ENCODE results near the gene SMYD4.
A peak's percentile ranks its signal among the peaks of the same experiment; 100 is the strongest.
"Not testable (repeated sequence)": the region's sequence is repeated elsewhere in the genome, so short reads cannot be mapped to it uniquely, and the experiment has no call there.

Gene SMYD4

DNA sequence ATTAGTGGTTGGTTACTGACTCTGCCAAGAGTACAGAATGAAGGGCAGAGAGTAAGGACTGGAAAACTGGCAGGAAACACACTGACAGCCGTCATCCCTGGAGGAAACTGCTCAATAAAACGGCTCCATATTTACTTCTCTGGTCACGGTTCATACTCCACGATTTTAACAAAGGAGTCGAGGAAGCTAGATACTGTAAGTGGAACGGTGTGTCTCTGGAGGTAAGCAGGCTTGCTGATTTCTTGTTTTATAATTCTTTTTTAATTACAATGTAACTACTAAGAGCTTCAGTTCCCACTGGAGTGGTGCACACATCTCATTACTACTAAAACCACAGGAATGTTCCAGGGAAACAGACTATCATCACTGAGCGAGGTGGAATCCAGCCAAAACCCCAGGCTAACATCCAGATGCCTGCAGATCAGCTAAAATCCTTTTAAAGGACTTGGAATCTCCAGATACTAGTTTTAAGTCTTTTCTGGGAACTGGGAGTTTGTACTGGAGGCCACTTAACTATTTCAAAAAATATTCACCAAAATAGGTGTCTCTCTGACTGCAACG, 50.1 kb downstream of the SMYD4 start:
- no peak for DNase-seq

DNA sequence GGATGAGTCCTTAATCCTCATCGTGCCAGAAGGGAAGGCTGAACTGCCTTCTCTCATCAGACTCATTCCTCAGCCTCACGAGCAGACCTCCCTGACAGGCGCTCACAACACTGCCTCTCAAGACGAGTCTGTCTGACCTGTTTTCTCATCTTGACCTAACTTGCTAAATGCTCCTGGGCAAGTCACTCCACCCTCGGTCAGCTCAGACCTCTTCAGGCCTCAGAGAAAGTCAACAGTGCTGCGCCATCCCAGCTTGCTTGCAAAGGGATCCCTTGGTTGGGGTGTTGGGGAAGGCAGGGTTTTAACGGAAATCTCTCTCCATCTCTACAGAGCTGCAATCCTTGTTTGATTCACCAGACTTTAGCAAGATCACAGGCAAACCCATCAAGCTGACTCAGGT, 52.8 kb downstream of the SMYD4 start:
- no peak for DNase-seq

DNA sequence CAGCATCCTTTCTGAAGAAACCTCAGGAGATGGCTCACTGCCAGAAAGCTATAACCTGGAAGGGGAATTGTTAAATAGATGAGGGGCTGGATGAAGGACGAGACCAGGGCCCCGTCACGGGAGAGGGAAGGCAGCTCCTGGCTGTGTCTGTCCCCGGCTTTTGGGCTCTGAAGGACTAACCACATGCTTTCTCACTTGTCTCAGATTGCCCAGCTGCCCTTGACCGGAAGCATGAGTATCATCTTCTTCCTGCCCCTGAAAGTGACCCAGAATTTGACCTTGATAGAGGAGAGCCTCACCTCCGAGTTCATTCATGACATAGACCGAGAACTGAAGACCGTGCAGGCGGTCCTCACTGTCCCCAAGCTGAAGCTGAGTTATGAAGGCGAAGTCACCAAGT, 53.4 kb downstream of the SMYD4 start:
- no peak for DNase-seq

DNA sequence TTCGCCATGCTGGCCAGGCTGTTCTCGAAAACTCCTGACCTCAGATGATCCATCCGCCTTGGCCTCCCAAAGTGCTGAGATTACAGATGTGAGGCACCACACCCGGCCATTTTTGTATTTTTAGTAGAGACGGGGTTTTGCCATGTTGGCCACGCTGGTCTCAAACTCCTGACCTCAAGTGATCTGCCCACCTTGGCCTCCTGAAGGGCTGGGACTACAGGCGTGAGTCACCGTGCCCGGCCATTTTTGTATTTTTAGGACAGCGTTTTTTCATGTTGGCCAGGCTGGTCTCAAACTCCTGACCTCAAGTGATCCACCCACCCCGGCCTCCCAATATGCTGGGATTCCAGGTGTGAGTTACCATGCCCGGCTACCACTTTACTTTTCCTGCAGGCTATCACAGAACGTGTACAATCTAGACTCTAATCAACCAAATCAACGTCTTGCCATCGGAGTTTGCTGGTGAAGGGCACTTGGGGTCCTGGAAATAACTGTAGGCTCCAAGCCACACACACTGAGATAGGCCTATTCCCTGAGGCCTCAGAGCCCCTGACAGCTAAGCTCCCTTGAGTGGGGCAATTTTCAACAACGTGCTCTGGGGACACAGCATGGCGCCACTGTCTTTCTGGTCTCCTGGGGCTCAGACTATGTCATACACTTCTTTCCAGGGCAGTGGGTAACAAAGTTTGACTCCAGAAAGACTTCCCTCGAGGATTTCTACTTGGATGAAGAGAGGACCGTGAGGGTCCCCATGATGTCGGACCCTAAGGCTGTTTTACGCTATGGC, 55.1 kb downstream of the SMYD4 start:
- DNase-seq = no peak

DNA sequence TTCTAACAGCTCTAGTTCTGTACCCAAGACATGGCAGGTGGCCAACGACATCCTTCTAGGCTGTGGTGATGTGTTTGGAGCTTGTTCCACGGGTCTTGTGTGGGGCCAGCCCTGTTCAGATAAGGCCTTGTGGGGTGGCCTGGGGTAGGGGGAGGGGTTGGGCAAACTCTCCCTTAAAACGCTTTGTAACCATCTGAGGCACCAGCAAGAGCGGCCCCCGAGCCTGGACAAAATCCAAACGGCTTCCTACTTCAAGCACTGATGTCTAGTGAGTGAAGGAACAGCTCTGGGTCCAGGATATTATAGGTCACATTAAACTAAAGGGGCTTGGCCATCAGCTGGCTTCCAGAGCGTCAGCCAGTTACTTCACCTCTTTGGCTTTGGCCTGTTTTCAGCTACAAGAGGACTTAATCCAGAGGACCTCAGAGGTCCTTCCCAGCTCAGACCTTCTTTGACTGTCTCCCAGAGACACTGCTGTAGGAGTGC, 56.0 kb downstream of the SMYD4 start:
- DNase-seq = no peak

DNA sequence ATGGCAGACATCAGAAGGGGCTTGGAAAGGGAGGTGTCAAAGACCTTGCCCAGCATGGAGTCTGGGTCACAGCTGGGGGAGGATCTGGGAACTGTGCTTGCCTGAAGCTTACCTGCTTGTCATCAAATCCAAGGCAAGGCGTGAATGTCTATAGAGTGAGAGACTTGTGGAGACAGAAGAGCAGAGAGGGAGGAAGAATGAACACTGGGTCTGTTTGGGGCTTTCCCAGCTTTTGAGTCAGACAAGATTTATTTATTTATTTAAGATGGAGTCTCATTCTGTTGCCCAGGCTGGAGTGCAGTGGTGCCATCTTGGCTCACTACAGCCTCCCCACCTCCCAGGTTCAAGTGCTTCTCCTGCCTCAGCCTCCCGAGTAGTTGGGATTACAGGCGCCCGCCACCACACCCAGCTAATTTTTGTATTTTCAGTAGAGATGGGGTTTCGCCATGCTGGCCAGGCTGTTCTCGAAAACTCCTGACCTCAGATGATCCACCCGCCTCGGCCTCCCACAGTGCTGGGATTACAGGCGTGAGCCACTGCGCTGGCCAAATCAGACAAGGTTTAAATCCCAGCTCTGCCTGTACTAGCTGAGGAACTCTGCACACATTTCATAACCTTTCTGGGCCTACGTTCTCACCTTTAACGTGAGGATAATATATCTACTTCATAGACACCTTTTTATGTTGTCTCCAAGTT, 56.6 kb downstream of the SMYD4 start:
- DNase-seq = not testable (repeated sequence)

DNA sequence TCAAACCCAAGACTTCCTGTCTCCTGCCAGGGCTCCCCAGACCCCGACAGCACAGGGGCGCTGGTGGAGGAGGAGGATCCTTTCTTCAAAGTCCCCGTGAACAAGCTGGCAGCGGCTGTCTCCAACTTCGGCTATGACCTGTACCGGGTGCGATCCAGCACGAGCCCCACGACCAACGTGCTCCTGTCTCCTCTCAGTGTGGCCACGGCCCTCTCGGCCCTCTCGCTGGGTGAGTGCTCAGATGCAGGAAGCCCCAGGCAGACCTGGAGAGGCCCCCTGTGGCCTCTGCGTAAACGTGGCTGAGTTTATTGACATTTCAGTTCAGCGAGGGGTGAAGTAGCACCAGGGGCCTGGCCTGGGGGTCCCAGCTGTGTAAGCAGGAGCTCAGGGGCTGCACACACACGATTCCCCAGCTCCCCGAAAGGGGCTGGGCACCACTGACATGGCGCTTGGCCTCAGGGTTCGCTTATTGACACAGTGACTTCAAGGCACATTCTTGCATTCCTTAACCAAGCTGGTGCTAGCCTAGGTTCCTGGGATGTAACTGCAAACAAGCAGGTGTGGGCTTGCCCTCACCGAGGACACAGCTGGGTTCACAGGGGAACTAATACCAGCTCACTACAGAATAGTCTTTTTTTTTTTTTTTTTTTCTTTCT, 59.8 kb downstream of the SMYD4 start:
- DNase-seq = no peak

DNA sequence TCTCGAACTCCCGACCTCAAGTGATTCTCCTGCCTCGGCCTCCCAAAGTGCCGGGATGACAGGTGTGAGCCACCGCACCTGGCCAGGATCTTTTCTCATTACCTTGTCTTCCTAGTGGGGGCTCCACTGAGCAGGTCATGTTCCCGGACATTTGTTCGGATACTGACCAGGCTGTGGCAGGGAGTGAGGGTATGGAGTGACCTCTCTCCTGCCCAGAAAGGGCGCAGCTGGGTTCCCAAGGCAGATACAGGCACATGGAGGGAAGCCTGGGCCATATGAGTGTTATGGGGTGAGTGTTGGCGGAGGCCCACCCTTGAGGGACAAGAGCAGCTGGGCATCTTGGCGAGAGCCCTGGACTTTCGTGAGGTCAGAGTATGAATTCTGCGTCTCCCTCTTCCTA, 62.3 kb downstream of the SMYD4 start:
- DNase-seq = no peak

DNA sequence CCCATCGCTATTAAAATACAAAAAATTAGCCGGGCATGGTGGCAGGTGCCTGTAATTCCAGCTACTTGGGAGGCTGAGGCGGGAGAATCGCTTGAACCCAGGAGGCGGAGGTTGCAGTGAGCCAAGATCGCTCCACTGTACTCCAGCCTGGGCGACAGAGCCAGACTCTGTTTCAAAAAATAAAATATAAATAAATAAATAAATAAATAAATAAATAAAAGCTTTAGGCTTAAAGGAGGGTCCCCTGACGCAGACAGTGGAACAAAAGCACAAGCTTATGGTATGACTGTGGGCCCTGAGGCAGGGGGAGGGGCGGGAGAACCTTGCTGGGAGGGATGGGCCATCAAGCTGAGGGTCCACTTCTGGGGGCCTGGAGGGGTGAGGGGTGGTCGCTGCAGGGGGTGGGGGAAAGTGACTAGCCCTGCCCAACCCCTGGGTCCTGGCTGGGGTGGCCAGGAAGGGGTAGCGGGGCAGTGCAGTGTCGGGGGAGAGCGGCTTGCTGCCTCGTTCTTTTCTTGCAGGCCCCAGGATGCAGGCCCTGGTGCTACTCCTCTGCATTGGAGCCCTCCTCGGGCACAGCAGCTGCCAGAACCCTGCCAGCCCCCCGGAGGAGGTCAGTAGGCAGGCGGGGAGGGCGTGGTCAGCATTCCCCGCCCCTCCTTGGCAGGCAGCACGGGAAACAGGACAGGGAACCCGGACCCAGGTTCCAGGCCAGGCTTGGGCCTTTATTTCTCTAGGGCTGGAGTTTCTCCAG, 63.1 kb downstream of the SMYD4 start:
- DNase-seq = no peak

DNA sequence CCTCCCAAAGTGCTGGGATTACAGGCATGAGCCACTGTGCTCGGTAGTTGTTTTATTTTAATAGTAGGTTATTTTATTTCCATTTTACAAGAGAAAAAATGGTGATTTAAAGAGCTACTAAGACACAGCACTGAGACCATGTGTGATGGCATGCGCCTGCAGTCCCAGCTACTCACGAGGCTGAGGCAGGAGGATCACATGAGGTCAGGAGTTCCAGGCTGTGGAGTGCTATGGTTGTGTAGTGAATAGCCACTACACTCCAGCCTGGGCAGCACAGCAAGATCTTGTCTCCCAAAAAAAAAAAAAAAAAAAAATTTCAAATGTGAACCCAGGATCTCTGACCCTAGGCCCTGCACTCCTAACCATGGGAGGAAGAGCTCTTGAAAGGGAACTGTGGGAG, 64.1 kb downstream of the SMYD4 start:
- DNase-seq = no peak

DNA sequence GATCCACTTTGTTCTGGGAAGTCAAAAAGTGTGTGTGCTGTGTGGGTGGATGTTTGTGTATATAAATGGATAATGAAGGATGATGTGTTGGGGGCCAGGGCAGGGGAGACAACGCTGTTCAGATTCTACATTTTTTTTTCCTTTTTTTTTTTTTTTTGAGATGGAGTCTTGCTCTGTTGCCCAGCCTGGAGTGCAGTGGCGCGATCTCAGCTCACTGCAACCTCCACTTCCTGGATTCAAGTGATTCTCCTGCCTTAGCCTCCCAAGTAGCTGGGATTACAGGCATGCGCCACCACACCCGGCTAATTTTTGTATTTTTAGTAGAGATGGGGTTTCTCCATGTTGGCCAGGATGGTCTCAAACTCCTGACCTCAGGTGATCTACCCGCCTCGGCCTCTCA, 65.0 kb downstream of the SMYD4 start:
- not testable (repeated sequence) for DNase-seq

DNA sequence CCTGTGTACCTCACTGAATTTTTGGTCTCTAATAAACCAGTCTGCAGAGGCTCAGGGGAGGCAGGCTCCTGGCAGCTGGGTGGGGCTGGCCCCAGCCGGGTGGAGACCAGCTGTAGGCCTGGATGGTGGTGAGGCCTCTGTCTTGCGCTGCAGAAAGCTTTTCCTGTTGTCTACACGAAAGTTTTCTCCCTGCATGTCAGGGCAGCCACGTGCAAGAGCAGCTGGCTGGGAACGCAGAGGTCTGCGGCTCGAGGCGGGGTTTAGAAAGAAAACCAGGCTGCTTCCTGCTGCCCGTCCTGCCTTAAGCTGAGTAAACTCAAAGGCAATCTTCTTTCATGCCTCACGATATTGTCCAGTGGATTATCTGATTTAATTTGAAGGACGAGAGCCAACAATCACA, 65.4 kb downstream of the SMYD4 start:
- DNase-seq = peak; percentile 65 to 79

DNA sequence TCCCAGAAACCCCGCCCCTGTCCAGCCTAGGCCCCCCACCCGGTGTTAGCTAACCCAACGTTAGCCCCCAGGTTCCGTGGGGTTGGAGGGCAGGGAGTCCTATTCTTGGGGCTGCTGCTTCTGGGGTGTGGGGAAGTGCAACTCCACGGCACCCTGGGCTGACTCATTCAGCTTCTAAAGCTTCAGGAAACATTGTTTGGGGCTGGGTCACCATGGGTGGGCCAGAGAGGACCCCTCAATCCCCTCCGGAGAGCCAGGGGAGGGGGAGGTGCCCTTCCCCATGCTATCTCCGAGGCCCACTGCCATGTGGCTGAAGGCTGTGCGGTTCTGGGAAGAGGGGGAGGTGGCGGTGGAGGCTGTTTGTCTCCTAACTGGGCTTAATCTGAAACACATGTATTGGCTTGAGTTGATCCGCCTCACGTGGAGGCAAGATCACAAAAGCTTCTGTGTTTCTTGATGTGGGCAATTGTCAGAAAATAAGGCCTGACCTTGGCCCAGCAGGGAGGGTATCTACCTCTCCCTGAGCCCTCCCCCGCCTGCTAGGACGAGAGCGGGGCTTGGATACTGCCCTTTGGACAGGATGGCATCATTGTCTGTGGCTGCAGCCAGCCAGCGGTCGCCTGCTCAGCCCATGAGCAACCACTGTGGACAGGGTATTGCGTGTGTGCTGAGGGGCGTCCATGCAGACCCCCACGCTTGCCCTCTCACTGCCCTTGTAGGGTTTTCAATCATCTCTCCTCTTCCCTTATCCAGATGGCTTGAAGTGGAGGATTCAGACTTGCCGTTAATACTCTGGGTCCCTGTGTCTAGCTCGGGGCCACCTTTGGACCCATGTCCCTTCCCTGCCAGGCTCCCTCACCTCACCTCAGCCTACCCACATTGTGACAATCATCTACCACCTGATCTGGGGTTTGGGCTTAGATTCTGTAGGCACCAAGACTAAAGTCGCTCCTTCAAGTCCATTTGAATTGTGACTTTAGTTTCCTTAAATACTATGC, 66.5 kb downstream of the SMYD4 start:
- DNase-seq = no peak

DNA sequence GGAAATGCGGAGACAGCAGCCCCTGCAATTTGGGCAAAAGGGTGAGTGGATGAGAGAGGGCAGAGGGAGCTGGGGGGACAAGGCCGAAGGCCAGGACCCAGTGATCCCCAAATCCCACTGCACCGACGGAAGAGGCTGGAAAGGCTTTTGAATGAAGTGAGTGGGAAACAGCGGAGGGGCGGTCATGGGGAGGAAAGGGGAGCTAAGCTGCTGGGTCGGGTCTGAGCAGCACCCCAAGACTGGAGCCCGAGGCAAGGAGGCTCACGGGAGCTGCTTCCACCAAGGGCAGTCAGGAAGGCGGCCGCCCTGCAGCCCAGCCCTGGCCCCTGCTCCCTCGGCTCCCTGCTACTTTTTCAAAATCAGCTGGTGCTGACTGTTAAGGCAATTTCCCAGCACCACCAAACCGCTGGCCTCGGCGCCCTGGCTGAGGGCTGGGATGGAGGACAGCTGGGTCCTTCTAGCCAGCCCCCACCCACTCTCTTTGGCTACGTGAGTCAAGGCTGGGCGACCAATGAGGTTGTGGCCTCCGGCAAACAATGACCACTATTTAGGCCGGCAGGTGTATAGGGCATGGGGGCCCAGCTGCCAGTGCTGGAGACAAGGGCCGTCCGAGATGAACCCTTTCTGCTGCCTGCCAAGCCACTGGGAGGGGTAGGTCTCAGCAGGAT, 67.3 kb downstream of the SMYD4 start:
- DNase-seq = no peak

DNA sequence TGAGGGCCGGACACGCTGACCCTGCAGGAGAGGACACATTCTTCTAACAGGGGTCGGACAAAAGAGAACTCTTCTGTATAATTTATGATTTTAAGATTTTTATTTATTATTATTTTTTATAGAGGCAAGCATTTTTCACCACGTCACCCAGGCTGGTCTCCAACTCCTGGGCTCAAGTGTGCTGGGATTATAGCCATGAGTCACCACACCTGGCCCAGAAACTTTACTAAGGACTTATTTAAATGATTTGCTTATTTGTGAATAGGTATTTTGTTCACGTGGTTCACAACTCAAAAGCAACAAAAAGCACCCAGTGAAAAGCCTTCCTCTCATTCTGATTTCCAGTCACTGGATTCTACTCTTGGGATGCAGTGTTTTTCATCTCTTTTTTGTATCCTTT, 70.2 kb downstream of the SMYD4 start:
- no peak for DNase-seq

DNA sequence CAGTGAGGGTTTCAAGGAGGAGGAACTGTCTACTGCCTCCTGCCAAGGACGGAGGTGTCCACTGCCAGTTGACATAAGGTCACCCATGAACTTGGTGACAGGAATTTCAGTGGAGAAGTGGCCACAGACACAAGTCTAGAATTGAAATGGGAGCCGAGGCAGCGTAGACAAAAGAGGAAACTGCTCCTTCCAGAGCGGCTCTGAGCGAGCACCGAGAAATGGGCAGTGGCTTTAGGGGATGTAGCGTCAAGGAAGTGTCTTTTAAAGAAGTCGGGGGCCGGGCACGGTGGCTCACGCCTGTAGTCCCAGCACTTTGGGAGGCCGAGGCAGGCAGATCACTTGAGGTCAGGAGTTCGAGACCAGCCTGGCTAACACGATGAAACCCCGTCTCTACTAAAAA, 70.9 kb downstream of the SMYD4 start:
- DNase-seq = peak in 1 of 2 donors; percentile 36

DNA sequence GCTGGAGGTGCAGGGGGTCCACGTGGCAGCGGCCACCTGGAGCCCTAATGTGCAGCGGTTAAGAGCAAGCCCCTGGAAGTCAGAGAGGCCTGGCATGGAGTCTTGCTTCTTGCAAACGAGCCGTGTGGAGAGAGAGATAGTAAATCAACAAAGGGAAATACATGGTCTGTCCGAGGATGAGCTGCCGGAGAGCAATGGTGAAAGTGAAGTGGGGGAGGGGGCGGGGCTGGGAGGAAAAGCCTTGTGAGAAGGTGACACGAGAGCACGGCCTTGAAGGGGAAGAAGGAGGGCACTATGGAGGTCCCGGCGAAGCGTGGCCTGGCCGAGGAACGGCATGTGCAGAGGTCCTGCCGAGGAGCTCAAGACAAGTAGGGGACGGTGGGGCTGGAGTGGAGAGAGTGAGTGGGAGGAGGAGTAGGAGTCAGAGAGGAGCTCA, 73.9 kb downstream of the SMYD4 start:
- no peak for DNase-seq

DNA sequence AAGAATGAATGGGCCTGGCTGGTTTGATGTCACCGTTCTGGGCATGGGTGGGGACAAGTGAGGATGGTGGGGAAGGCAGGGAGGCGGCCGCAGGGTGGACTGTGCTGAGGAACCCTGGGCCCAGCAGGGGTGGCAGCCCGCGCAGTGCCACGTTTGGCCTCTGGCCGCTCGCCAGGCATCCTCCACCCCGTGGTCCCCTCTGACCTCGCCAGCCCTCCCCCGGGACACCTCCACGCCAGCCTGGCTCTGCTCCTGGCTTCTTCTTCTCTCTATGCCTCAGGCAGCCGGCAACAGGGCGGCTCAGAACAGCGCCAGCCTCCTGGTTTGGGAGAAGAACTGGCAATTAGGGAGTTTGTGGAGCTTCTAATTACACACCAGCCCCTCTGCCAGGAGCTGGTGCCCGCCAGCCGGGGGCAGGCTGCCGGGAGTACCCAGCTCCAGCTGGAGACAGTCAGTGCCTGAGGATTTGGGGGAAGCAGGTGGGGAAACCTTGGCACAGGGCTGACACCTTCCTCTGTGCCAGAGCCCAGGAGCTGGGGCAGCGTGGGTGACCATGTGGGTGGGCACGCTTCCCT, 74.4 kb downstream of the SMYD4 start:
- no peak for DNase-seq

DNA sequence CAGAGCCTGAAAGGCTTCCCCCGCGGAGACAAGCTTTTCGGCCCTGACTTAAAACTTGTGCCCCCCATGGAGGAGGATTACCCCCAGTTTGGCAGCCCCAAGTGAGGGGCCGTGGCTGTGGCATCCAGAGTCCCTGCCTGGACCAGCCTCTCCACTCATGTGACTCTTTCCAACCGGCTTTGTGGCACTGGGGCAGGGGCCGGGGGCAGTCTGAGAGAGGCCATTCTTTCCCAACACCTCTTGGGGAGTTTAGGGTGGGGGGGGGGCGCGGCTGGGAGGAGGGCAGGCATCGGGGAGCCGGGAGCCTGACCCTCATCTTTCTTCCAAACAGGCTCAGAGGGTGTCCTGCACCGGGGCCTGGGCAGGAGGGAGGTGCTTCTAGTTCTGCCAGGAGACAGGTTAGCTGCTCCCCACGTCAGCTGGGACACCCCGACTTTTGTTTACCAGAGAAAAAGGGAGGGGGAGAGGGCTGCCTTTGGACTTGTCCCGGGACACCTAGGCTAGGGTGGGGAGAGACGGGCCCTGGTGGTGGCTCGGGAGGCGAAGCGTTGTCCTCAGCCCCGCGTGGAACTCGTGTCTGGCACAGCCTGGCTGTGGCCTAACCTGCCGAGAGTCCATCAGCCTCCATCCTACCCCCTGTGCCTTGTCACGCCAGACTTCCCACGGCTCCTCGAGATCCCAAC, 75.1 kb downstream of the SMYD4 start:
- DNase-seq = no peak
